Dermis microvascular lymphatic vessel endothelial cell (primary cell): ENCODE measurements around the gene CDC42SE2. TPM values are rescaled to one million over a fixed set of nuclear protein-coding genes. Genes with fewer than 3 reads are reported as not detected.
A peak's percentile ranks its signal among the peaks of the same experiment; 100 is the strongest.
"Not testable (repeated sequence)": the region's sequence is repeated elsewhere in the genome, so short reads cannot be mapped to it uniquely, and the experiment has no call there.

ENCODE experiments used
- DNase-seq, 2 donors: peaks; one replicate each; pipeline versions ENCODE4 v3.0.0 to v3.0.0-alpha.2; 2010; ENCODE audit warnings: low read depth in 2 of 2
- total RNA-seq: library from RNA; depleted of rRNA; stranded (reverse); fragments of >200 nt; gene quantifications from 2 replicates; pipeline ENCODE4 v1.2.1, GENCODE V29; 2014

The CDC42SE2 gene
- total RNA-seq, 1 donor from 2014 or later: 47.6 TPM

DNA sequence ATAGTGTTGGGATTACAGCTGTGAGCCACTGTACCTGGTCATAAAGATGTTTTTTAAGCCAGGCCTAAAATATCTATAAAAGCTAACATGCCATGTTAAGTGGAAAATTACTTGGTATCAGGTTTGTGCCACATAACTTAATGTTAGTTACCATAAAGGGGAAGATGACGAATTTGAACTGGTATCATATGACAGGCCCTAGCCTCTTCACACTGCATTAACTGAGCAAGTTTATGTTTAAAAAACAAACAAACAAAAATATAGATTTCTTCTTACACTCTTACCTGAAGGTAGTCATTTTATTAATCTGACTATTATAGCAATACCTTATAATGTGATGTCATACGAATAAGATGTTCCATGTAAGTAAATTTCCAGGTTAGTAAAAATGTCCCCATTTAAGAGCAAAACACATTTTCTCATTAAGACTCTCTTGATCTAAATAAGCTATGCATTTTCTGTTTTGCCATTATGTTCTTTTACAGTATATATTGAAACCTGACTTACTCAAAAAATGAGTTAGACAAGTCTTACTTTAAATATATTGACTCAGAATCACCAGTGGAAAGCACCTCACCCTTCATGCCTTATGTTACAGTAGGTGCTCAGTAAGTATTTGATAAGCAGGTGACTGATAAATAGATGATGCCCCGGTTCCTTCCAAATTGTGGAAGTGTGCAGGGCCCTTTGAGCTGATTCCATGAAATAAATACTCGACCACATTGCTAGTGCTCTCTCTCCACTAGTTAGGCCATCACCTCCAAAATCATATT is 125.4 kb downstream of the CDC42SE2 start:
- no peak for DNase-seq

DNA sequence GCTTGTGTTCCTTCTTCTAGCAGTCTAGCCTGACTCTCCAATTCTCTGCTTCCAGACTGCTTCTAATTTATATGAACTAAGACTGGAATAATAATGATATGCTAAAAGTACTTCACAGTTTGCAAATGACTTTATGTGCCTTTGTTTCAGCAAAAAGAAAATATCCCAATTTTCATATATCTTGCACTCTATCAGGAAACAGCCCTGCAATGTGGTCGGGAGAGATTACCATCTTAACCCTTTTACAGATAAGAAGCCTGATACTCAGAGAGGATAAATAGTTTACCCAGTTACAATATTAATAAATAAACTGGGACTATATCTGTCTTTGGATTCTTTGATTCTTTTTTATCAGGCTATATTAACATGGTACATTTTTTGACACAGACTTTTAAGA is 126.0 kb downstream of the CDC42SE2 start:
- DNase-seq: peak in 1 of 2 donors; percentile 54

DNA sequence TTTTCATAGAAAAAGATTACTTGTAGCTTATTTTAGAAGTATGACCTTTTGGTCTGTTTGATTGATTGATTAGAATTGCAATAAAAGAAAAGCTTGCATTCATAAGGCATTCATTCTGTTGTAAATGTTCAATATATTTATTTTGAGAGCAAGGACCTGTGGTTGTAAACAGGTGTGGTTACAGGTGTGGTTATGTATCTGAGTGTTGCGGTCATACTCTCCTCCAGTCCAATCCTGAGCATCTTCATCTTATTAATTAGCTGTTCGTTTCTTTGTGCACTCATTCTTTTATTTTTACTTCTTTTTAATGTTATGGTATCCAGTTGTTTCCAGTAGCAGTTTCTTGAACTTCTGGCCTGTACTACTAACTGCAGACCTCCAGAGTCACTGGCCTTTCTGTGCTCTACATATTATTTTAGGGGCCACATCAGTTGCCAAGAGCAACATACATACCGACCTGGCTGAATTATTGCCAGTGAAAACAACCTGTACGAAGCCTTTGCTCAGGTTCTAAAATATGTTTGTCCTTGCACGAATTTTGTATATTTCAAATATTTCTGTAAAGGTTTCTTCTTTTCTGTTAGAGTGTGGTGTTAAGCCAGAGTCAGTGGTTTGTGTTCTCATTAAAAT is 128.7 kb downstream of the CDC42SE2 start:
- DNase-seq: peak; percentile 54 to 55

DNA sequence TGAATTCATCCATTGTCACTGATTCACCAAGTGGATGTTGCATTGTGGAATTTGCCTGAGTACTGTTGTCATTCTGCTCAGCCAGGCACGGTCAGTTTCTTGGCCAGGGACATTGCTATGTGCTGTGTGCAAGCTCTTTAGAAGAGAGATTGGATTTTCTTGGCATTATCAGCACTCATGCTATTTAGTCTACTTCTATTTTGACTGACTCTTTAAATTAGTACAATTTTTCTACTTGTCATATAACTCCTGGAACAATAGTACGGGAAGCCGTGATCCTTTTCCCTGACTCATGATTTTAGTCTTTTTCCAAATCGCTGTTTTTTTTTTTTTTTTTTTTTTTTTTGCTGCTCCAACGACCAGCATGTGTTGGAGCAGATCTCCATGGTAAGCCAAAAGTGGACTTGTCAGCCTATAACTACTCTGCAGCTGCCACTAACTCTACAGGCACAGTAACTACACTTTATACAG is 129.7 kb downstream of the CDC42SE2 start:
- peak; percentile 89 to 94 for DNase-seq

DNA sequence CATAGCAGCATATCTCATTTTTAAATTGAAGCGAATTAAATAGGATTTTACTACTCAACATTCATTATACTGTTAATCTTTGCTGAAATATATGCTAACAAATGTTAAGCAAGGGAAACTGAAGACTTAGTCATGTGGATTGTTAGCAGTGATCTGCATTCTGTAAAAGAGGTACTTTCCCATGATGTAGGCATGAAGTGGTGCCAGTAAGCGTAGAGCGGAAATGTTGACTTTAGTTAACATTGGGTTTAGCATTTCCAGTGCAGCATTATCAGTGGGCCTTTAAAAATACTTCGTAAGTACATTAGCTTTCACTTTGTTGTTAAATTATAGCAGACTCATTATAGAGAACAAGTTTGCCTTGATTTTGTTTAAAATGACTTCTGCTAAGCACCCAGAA is 130.3 kb downstream of the CDC42SE2 start:
- peak; percentile 93 to 96 for DNase-seq

DNA sequence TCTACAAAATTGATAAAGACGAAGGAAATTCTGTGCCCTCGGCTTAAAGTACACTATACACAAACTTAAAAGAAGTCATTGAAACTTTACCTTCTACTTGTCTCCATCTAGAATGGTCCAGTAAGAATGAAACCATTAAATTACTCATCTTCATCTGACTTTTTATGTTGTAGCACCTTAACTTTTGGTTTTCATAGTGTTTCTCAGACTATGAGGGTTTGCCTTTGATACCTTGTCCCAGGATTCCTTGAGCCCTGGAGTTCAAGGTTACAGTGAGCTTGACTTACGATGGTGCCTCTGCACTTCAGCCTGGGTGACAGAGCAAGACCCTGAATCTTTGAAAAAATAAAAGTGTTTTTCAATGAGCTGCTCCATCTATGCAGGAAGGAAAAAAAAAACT is 132.2 kb downstream of the CDC42SE2 start:
- no peak for DNase-seq

DNA sequence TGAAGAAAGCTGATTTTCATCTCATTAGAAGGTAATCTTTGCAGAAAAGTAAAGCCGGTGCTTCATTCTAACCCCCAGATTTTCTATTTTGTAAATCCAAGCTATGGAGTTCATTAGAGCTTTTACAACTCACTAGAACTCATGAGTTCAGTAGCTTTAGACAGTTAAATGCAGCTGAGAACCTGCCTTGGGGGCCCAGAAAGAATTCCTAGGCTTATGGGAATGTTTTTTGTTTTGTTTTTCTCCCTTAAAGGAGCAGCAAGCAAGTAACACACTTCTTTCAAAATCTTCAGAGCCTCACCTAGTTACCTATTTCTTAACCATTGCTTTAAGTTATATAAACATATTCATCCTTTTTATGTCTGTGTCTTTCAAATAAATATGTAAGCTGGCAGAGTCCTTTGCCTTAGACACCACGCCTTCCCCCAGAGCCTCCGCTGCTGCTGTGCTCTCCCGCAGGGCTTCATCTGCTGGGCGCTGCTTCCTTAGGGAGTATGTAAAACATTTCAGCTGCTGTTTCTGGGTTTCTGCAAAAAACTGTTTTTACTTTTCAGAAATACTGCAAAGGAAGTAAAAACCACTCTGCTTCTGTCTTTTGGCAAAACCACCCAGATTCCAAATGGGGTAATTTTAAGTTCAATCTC is 132.9 kb downstream of the CDC42SE2 start:
- DNase-seq: no peak

DNA sequence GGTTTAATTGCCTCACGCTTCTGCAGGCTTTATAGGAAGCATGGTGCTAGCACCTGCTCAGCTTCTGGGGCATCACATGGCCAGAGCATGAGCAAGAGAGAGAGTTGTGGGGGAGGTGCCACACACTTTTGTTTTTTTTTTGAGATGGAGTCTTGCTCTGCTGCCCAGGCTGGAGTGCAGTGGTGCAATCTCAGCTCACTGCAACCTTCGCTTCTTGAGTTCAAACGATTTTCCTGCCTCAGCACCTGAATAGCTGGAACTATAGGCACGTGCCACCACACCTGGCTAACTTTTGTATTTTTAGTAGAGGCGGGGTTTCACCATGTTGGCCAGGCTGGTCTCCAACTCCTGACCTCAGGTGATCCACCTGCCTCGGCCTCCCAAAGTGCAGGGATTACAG is 135.2 kb downstream of the CDC42SE2 start:
- DNase-seq: not testable (repeated sequence)

DNA sequence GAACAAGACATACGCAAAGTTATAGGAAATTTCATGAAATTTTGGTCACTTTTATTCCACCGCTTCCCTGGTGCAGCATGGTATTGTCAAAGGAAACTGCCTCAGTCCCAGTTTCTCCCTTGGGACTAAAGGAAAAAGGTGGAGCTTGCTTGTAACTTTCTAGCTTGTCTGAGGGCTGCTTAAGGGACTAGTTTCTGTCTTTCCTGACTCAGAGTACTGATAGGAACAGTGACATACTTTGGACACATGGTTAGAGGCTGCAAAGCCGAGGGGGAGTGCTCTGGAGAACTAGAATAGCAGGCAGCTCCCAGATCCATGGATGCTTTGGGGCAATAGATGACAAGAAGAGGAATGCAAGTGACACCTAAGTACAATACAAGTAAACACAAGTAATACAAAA is 136.7 kb downstream of the CDC42SE2 start:
- no peak for DNase-seq

DNA sequence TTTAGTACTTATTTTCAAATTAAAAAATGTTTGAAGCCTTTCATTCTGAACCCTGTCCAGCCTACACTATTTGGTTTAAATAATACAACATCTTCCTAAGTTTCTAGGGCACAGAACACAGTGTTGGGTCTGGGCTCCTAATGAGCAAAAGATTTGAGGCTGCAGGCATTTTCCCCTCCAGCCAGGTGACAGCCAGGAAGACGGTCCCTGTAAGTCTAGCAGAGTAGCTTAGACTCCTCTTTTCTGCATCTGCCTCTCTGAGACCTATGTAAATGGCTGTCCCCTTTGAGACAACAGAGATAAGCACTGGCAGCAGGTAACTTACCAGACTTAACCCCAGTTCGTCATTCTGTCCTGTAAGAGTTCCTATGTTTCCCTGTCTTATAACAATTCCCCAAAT is 141.8 kb downstream of the CDC42SE2 start:
- DNase-seq: no peak

DNA sequence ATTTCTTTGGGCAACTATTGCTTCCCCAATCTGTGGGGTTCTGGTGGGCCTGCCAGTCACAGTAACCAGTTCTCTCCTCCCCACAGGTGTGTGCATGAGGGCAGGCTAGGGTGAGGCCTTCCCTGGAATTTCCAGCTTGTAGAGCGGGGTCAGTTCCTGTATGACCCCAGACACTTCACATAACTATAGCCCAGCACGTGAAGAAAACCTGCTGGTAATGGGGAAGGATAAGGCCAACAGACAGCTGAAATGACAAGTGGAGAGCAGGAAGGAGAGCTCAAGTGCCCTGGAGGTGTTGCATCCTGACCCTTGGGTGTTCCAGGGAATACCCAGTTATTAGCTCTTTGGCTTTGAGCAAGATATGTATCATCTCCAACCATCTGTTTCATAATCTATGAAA is 142.2 kb downstream of the CDC42SE2 start:
- DNase-seq: no peak

DNA sequence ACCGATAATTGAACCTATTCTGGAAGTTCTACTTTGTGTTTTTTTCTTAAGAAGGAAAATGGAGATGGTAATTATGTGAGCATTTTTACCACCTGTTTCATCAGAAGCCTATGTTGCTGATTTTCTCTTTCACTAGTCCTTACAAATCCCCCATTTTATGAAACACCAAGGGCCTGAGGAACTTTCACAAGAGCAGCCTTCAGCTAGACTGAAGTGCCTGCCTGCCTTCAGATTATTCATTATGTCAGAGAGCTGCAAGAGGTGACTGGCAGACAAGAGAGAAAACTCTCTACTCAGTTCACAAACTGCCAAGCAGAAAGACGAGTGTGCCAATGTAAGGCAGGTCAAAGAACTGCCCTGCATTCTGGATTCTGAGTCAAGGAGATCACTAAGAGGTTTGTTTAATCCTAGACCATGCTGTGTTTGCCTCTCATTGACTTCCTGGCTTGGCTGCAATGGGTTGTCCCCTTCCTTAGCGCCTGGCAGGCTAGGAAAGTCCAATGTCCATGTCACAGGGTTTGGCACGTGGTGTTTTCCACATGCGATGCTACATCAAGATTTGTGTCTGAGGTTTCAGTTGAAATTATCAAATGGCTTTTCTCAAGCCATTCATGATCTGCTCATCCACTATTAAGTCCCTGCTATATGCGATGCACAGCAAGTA is 143.3 kb downstream of the CDC42SE2 start:
- DNase-seq: no peak

DNA sequence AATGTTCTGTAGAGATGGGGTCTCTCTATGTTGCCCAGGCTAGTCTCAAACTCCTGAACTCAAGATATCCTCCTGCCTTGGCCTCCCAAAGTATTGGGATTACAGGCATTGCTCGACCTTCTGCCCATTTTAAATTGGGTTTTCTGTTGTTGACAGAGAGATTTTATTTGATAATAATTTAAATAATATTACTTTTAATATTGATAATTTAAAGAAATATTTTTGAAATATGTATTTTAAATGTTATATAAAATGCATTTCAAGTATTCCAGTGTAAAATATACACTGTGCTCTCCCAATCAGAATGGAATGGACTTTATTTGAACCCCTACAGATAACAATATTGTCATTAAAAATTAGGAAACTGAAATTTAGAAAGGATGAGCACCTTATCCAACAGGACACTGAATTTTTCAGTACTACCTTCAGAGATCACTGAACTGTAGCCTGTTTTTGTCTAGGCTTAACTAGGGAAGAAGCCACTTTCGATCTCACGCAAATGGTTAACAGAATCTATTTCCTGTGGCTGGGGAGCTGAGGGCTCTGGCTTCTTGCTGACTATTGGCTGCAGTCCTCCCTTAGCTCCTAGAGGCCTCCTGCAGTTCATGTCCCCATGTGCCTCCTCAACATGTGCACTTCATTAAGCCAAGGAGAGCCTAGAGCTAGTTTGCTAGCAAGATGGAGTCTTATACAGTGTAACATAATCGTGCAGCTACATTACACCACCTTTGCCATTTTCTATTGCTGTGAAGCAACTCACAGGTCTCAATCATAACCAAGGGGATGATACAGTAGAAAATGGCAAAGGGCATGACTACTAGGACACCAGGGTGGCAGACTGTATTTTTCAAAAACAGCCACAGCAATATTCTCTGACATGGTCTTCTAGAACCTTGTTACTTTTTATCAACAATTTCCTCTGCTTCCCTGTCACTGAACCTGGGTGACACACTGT is 150.0 kb downstream of the CDC42SE2 start:
- no peak for DNase-seq

DNA sequence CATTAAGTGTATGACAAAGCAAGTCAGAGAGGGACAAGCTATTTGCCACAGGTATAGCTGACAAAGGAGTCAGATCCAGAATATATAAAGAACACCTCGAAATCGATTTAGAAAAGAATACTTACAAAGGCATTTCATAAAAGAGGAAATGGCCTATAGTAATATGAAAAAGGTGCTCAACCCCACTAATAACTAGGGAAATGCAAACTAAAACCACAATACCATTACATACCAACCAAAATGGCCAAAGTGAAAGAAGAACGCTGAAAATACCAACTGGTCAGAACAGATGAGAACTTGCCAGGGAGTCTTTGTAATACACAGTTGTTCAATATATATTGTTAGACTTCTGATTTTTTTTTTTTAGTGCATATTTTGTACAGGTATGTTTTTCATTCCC is 152.9 kb downstream of the CDC42SE2 start:
- DNase-seq: no peak

DNA sequence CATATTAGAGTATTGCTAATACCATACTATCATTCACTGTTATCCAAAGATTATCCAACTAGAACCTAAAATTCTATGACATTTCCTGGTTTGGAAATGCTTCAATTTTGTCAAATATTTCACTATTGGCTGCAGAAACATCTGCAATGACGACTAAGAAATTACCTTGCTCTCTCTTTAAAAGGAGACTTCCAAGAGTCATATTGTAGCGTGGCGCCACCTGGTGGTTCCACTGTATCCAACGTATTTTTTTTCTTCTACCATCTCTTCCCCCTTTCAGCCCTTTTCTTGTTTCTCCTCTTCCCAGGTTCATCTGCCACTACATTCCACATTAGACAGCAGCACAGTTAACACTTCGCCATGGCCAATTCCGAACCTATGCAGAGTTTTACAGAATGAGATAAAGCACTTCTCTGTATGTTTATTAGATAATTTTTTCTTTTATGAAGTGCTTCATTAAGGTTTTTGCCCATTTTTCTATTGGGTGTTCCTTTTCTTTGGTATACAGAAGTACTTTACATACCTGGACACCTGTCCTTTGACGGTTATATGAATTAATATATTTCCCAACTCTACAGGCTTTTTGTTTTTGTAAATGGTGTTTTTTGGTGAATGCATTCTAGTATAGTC is 153.5 kb downstream of the CDC42SE2 start:
- peak; percentile 64 to 84 for DNase-seq

DNA sequence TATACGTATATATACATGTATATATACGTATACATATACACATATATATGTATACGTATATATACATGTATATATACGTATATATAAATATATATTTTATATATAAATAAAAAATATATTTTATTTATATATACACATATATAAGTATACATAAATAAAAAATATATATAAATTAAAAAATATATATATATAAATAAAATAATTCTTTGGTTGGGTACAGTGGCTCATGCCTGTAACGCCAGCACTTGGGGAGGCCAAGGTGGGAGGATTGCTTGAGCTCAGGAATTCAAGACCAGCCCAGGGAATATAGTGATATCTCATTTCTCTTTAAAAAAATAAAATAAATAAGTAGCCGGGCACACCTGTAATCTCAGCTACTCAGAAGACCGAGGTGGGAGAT is 155.0 kb downstream of the CDC42SE2 start:
- no peak for DNase-seq

DNA sequence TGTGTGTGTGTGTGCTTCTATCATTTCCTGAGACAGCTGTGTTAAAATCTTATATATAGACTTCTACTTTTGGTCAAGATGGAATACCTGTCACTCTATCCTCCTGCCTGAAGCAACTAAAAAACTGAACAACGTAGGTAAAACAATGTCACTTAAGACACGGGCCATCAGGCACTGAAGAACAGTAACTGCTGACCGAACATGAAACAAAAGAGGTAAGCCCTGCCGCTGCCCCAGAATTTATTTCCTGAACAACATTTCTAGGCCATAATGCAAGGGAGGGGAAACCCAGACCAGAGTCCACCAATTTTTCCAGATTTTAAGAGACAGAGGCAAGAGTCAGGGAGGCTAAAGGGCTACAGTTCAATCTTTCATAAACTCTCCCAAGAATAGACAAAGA is 156.0 kb downstream of the CDC42SE2 start:
- no peak for DNase-seq

DNA sequence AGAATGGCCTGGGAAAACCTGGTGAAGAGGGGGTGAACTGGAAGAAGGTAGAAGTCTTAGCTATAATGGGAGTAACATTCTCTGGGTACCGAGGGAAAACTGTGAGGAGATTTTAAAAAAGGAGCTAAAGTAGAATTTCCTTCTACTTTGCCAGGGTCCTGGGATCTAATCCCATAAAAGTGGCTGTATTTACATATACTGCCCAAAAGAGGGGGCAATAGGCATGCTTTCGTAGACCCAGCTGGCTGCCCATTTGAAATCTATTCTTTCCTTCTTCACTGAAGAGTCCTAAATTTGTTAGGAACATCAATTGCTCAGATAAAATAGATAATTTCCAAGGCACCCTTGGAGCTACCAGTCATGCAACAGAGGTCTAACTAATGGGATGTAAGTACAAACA is 159.2 kb downstream of the CDC42SE2 start:
- peak; percentile 33 to 65 for DNase-seq

DNA sequence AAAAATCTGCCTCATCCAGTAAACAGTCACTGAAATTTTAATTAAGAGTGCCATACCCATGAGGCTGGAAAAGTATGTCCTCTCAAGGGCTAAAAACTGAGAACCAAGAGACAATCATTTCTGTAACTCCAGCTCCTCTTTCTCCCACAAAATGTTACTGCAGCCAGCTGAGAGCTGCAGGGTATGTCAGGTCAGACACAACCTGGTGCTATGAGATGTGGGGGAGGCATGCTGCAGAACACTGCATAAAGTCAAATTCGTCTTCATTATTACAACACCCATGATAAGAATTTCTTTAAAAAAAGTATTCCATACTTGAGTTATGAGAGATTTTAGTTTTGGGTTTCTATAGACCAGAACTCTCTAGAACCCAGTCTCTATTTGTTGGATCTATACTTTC is 162.2 kb downstream of the CDC42SE2 start:
- DNase-seq: no peak

DNA sequence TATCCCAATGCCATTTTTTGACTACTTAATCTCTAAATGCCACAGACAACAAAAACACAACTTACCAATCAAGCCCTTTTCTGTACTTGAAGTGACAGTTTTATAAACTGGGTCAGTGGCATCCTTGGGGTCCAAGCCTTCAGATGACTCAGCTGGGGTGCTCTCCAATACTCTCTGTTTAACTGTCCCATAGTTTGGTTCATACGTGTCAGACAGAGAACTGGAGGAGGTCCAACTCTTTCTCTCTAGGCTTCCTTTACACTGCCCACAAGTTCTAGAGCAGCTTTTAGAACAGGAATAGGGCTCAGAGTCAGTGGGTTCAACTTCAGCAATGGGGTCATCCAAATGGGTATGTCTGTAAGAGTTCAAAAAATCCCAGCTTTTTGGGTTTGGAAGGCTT is 166.9 kb downstream of the CDC42SE2 start:
- DNase-seq: no peak
